ENCODE data around the gene CLIP1.

DNA sequence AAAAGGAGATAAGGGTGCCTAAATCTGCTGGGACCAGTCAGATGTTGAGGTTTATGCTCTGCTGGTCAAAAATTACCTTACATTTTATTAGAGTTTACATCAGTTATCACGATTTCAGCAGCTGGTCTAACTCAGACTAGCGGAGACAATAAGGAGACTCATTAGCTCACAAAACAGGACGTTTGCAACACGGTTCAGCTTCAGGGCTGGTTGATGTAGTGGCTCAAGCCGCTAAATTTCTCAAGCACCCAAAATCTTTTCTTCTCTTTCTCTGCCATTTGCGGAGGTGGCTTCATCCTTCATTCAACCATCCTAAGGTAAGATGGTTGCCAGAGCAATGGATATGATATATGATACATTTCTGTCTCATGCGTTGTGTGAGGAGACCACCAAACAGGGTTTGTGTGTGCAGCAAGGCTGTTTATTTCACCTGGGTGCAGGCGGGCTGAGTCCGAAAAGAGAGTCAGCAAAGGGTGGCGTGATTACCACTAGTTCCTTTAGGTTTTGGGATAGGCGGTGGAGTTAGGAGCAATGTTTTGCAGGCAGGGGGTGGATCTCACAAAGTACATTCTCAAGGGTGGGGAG is 30.3 kb upstream of the CLIP1 start:
- no peak for TF ChIP-seq POLR2AphosphoS5 (IDR thresholded peaks at IDR 0.05)
- no peak for TF ChIP-seq POLR2A (IDR thresholded peaks at IDR 0.05)

Data from sigmoid colon (tissue), 4 donors.